ENCODE results near the gene TBX5.

TBX5 gene

GRCh38 chr12:114404926-114405518, 922 bp downstream of the TBX5 start:
- DNase-seq (ENCODE audit: low spot score) = no peak

DNA sequence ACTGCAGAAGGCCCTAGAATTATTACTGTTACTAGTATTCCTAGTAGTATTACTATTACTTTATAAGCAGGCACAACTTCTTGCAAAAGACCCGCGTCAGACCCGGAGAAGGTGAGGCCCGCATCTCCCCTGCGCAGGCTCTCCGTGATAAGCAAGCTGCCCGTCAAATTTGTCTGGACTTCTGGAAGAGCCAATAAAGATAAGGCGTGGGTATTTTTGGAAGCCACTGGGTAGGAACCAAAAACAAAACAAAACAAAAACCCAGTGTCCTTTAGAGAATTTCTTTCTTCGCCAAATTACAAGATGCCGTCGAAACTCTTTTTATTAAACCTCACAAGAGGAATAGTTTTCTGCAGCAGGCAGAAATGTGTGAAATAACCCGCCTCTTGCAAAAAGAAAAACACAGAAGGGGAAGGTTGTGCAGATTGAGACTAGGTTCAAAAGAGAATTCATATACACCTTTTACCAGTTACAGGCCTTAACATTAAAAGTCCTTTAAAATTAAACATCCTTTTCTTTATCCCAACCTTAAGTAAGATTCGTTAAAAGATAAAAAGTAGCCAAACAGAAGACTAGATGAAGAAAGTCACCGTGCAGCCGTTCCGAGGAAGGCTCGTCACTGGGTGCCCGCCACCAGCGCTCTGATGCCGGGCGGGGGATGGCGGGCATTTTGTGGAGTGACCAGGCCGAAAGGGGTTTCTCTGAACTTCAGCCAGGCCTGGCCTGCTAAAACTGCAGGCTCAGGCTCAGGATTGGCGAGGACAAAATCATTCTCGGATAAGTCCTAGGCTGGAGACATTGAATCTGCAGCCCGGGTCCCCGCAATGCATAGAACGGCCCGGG, 1.6 kb downstream of the TBX5 start:
- no peak for DNase-seq (ENCODE audit: low spot score)

GRCh38 chr12:114403690-114404066, 2.3 kb downstream of the TBX5 start:
- no peak for DNase-seq (ENCODE audit: low spot score)

GRCh38 chr12:114403011-114403689, 2.8 kb downstream of the TBX5 start:
- DNase-seq (ENCODE audit: low spot score) = peak; percentile 27

GRCh38 chr12:114402084-114402717, 3.7 kb downstream of the TBX5 start:
- DNase-seq (ENCODE audit: low spot score) = no peak

GRCh38 chr12:114401328-114402083, 4.4 kb downstream of the TBX5 start:
- DNase-seq (ENCODE audit: low spot score) = no peak

DNA sequence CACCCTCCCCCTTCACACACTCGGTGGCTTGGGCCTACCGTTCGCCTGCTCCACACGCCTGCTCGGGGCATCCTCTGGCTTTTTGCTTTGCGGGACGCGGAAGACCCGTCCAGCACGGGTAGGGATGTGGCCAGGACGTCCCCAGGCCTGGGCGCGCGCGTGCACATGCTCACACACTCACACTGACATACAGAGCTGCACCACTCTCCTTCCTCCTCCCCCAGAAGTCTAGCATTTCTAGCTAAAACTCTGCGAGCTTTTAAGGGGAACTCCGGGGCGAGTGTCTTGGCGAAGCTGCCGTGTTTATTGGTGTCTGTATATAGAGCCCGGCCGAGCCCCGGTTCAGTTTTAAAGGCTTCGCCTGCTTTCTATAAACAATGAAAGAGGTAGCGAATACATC, 5.0 kb downstream of the TBX5 start:
- no peak for DNase-seq (ENCODE audit: low spot score)

- DNase-seq (ENCODE audit: low spot score) = no peak
Observed at GRCh38 chr12:114400361-114400811, 5.6 kb downstream of the TBX5 start.

DNA sequence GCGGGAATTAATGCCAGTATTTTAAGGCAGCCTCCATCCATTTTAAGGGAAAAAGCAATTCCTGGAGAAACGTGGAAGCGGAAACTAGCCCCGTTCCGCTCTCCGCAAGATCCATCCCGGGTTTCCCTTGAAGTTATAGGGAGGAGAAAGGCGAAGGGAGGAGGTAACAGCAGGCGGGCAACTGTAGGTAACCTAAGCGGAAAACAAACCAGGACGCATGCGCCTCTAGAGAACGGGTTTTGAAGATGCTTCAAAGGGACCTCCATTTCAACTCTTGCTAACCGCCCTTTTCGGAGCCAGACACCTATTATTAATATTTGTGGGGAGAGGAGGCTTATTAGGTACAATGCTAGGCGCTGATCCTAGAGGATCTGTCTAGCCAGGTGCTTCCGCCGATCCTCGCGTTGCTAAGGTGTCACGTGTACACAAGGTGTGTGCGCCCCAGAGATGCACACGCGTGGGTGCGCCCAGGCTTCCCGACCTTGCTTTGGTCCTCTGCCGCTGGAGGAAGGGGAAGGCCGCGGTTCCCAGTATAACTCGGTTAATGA, 6.2 kb downstream of the TBX5 start:
- peak; percentile 29 for DNase-seq (ENCODE audit: low spot score)

DNA sequence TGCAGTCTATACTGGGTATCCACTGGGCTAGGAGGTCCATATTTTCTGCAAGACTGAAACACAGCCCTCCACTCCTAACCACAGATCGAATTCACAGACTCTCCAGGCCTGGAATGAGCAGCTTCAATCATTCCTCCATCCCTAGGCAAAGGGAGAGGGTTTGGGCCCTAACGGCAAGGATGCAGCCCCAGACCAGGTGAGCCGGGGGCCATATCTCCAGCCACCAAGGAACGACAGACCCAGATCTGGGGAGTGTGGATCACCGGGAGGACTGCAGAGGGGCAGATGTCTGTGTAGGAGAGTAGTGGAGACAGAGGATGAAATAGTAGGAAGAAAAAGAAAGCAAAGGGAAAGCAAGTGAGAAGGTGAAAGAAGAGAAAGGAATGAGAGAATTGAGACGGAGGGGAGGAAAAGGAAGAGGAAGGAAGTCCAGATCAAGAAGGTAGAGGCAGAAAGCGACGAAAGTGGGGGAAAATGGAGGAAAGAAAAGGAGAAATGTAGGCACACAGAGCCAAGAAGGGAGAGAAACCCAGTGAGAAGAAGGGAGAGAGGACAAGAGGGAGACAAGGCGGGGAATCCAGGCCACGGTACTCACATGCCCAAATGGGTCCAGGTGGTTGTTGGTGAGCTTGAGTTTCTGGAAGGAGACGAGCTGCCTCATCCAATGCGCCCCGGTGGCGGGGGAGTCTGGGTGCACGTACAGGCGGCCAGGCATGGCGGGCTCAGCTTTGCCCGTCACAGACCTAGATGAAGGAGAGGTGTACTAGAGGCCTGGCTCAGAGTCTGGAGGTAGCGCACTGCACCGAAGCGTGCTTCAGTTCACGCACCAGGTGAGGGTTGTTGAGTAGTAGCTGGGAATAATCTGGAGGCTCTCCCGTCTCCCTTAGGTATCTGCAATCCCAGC, 7.7 kb downstream of the TBX5 start:
- no peak for DNase-seq (ENCODE audit: low spot score)

DNA sequence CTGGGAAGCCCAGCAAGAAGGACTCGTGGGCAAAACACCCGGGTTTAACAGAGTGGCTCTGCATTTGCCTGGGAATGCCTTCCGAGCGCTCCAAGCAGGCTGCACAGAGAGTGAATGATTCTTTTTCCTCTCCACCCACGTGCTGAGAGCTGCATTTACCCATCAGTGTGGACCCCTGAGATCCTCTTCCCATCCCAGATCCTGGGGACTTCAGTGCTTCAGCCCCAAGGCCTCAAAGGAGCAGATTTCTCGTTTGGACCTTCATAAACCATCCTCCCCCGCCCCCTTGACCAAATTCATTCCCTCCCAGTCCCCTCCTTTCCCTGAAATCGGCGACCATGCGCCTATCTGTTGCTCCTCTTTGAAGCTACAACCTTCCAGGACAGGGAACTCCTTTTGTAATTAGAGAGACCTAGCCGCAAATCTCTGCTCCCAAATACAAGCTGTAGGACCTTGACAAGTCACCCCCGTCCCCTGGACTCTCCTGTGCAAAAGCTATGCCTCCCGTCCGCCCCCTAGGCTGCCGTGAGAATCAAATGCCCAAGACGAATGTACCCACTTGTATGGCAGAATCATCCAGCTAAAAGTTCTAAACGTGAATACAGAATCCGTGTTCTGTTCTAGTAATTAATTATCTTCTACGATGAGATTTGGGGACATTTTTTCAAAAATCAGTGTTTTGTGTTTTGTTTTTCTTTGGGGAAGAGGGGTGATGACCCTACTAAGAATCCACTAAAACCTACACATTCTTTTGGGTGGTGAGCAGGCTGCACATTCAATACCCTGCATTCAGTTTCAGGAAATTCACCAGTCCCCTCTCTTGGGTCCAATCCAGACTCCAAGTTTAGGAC, 8.8 kb downstream of the TBX5 start:
- no peak for DNase-seq (ENCODE audit: low spot score)

- DNase-seq (ENCODE audit: low spot score) = no peak
Observed at GRCh38 chr12:114396153-114396868, 9.6 kb downstream of the TBX5 start.

DNA sequence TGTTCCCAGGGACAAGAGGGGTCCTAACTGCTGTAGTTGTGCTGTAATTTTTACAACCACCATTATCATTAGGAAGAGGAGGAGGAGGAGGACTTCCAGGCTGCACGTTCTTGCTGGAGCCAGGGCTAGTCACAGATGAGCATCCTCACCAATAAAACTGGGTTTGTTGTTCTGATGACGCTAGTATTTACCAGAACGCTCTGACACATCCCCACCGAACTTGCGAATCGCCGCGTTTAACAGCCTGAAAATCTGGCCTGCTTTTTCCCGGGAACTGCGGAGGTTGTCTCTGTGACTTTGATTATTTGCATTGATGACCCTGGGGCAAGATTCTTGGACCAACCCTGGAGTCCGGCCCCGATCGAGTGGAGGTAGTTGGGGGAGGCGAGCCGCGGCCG, 10.2 kb downstream of the TBX5 start:
- no peak for DNase-seq (ENCODE audit: low spot score)

GRCh38 chr12:114395233-114395632, 10.7 kb downstream of the TBX5 start:
- no peak for DNase-seq (ENCODE audit: low spot score)

DNA sequence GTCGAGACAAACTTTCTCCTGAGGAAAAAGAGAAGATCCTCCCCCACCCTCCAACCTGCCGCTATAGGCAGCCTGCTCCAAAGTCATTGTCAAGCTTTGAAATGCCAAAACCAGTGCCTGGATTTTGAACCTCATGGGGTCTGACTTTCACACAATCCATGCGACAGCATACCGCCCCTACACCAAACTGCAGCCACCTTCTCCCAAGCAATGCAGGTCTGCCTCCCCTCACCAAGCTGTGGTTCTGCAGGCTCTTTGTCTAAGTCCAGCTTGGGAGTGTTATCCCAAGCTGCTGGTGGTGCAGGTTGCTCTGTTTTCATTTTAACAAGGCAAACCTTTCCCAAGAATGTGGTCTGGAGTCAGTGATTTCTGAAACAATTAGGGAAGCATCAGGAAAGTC, 12.4 kb downstream of the TBX5 start:
- no peak for DNase-seq (ENCODE audit: low spot score)

DNA sequence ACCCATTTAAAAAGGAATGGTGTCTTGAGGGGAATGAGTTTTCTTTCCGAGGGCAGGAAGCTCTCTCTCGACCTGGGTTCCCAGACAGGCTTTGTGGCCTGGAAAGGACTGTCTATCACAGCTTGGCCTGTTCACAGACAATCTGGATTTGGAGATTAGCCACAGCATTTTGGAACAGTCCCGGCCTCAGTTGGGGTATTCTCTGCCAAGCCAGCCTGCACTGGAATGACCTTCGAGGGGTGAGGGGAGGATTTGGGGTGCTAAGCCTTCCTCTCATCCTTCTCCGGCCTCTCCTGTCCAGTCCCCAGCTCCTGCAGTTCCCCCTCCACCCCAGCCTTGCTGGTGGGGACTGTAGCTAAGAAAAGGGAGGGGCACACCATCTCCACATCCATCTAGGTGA, 13.0 kb downstream of the TBX5 start:
- no peak for DNase-seq (ENCODE audit: low spot score)

- DNase-seq (ENCODE audit: low spot score) = no peak
Observed at GRCh38 chr12:114391088-114391487, 14.9 kb downstream of the TBX5 start.

DNA sequence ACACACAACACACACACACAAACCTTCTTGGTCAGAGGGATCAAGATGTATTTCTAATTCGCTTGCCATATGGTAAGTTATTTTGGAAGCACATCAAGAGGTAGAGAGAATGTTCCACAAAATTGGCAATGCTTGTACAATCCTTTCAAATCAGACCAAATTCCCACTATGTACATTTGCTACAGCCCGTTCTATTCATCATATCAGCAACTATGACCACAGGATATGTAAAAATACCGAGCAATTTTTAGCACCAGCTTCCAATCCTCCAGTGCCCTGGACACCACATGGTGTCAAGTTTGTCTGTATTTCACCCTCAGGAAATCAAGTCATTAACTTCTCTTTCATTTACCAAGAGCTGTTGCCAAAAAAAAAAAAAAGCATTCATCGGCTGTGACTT, 21.2 kb downstream of the TBX5 start:
- no peak for DNase-seq (ENCODE audit: low spot score)

DNA sequence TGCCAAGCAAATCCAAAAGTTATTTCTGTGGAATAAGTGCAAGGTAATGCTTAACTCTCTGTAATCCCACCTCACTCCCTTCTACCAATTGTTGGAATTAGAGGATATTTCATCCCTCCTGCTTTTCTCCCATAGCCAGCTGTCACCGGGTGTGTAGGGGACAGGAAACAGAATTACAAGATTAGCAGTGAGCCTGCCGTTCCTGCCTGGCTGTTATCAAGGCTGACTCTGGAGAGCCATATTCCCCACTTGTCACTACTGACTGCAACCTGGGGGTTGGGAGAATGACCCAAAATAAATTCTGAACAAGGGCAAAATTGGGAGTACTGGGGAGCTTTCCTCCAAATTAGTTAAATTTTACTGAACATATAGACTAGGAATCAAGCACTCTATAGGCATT, 24.8 kb downstream of the TBX5 start:
- no peak for DNase-seq (ENCODE audit: low spot score)
